HepG2 (cell line): ENCODE measurements around the gene MRPL42. TPM values are rescaled to one million over a fixed set of nuclear protein-coding genes. Genes with fewer than 3 reads are reported as not detected.

Experiments
- CENPX ChIP-seq: sonication (generic); formaldehyde crosslinking; IDR thresholded peaks from 2 replicates; pipeline ENCODE4 v1.9.0; 2021; ENCODE audit warnings: mild to moderate bottlenecking, missing genetic modification reagents, moderate library complexity
- FIP1L1 ChIP-seq: fragments of 200-400 bp; formaldehyde crosslinking; IDR thresholded peaks from 2 replicates; pipeline ENCODE4 v1.6.1; 2018; ENCODE audit warnings: low read depth, mild to moderate bottlenecking, low read length, moderate library complexity, borderline replicate concordance; ENCODE audit not compliant: insufficient read depth
- FOXP1 ChIP-seq, 2 experiments: fragments of 450-650 bp in 1 of 2; IDR thresholded peaks; 2 replicates each; pipeline ENCODE4 v1.6.1; 2017 to 2018; ENCODE audit warnings: antibody characterized with exemption in 1 of 2
- HOMEZ ChIP-seq: IDR thresholded peaks from 2 replicates; pipeline ENCODE4 v1.6.1; 2016; ENCODE audit warnings: low read depth
- KAT8 ChIP-seq: IDR thresholded peaks from 2 replicates; pipeline ENCODE4 v1.6.1; 2016; ENCODE audit warnings: missing genetic modification reagents, missing compliant biosample characterization
- KMT2B ChIP-seq: IDR thresholded peaks from 2 replicates; pipeline ENCODE4 v1.6.1; 2016; ENCODE audit warnings: missing genetic modification reagents, missing compliant biosample characterization
- PAF1 ChIP-seq: IDR thresholded peaks from 2 replicates; pipeline ENCODE4 v1.6.1; 2016; ENCODE audit warnings: missing genetic modification reagents, missing compliant biosample characterization
- SALL2 ChIP-seq: sonication (generic); formaldehyde crosslinking; IDR thresholded peaks from 2 replicates; pipeline ENCODE4 v1.8.1; 2023; ENCODE audit warnings: mild to moderate bottlenecking, missing genetic modification reagents, inconsistent platforms
- XRCC5 ChIP-seq: fragments of 200-400 bp; formaldehyde crosslinking; optimal IDR thresholded peaks from 2 replicates; pipeline ENCODE3; 2017; ENCODE audit warnings: mild to moderate bottlenecking, low read length
- YEATS2 ChIP-seq: sonication (generic); formaldehyde crosslinking; IDR thresholded peaks from 2 replicates; pipeline ENCODE4 v1.4.0; 2020; ENCODE audit warnings: missing genetic modification reagents, borderline replicate concordance
- ZNF143 ChIP-seq: sonication (generic); formaldehyde crosslinking; IDR thresholded peaks from 2 replicates; pipeline ENCODE4 v1.4.0; 2020; ENCODE audit warnings: missing genetic modification reagents
- ZNF337 ChIP-seq: sonication (generic); formaldehyde crosslinking; IDR thresholded peaks from 2 replicates; pipeline ENCODE4 v1.5.1; 2020; ENCODE audit warnings: missing genetic modification reagents, low read depth, mild to moderate bottlenecking, borderline replicate concordance
- ZNF770 ChIP-seq: sonication (generic); formaldehyde crosslinking; IDR thresholded peaks from 2 replicates; pipeline ENCODE4 v1.5.0; 2020; ENCODE audit warnings: mild to moderate bottlenecking, missing genetic modification reagents
- ZNF780A ChIP-seq: sonication (generic); formaldehyde crosslinking; IDR thresholded peaks from 2 replicates; pipeline ENCODE4 v1.8.0; 2022; ENCODE audit warnings: mild to moderate bottlenecking, missing genetic modification reagents, moderate library complexity
- ZSCAN21 ChIP-seq: sonication (generic); formaldehyde crosslinking; IDR thresholded peaks from 2 replicates; pipeline ENCODE4 v1.8.0; 2022; ENCODE audit warnings: mild to moderate bottlenecking, missing genetic modification reagents, moderate library complexity, borderline replicate concordance
- polyA plus RNA-seq, 8 experiments: library from polyadenylated mRNA; depleted of rRNA in 3 of 8; stranded (reverse) in 7 of 8; unstranded in 1 of 8; fragments of >200 nt; fragmentation: Illumina TruSeq in 4 of 8; extraction: Trizol in 4 of 8; gene quantifications; 2 replicates each; pipeline versions ENCODE4 v1.2.1 to v1.2.3, GENCODE V29; 2011 to 2016; ENCODE audit warnings: low read depth in 4 of 8, missing spikeins in 1 of 8, mixed read lengths in 1 of 8; ENCODE audit not compliant: insufficient read depth in 1 of 8
- total RNA-seq, 5 experiments: library from RNA; depleted of rRNA; stranded (reverse); fragments of >200 nt; fragmentation: Illumina TruSeq; extraction: Trizol; gene quantifications; 2 replicates each; pipeline ENCODE4 v1.2.3, GENCODE V29; 2016; ENCODE audit warnings: low read depth in 1 of 5
- TF ChIP-seq, protein P1 (sequence below): sonication (generic); formaldehyde crosslinking; IDR thresholded peaks from 2 replicates; pipeline ENCODE4 v1.4.0; 2020; ENCODE audit warnings: missing genetic modification reagents, low read depth, mild to moderate bottlenecking, borderline replicate concordance
- TF ChIP-seq, protein P2 (sequence below): sonication (generic); formaldehyde crosslinking; IDR thresholded peaks from 2 replicates; pipeline ENCODE4; 2020; ENCODE audit warnings: missing genetic modification reagents, mild to moderate bottlenecking, borderline replicate concordance

Gene MRPL42
- total and polyA plus RNA-seq, 2 of the 13 experiments (the other 11 are each of a cell fraction or from before 2014, with no cell fraction given), result 93.3 to 148 TPM

GRCh38 chr12:93441617-93442410, 25.5 kb upstream of the MRPL42 start, which contains the start of gene UBE2N (continued):
- TF ChIP-seq, protein P1, sequence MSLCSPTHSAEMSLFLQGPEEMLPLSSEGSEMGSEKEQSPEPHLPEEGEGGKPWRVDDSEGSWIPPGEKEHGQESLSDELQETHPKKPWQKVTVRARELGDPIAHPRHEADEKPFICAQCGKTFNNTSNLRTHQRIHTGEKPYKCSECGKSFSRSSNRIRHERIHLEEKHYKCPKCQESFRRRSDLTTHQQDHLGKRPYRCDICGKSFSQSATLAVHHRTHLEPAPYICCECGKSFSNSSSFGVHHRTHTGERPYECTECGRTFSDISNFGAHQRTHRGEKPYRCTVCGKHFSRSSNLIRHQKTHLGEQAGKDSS (CRISPR knock-in tag), result peak; percentile 86; the same call in 1 of the 2 replicates
- TF ChIP-seq KAT8 (CRISPR knock-in tag) (peak; percentile 81), SALL2 (CRISPR knock-in tag) (peak; percentile 84), ZNF780A (CRISPR knock-in tag) (no peak), ZNF770 (CRISPR knock-in tag) (peak; percentile 52; the same call in 1 of the 2 replicates), HOMEZ (CRISPR knock-in tag) (no peak), YEATS2 (CRISPR knock-in tag) (peak; percentile 83; the same call in 1 of the 2 replicates), KMT2B (CRISPR knock-in tag) (peak; percentile 89), PAF1 (CRISPR knock-in tag) (no peak), FIP1L1 (no peak), ZNF337 (CRISPR knock-in tag) (peak; percentile 50; the same call in 1 of the 2 replicates), CENPX (CRISPR knock-in tag) (no peak), ZNF143 (peak; percentile 96), FOXP1 (IDR thresholded peaks at IDR 0.05) (no peak), FOXP1 (CRISPR knock-in tag; IDR thresholded peaks at IDR 0.05) (no peak), XRCC5 (peak; percentile 24), ZSCAN21 (CRISPR knock-in tag) (peak; percentile 58; the same call in 1 of the 2 replicates)
- TF ChIP-seq, protein P2, sequence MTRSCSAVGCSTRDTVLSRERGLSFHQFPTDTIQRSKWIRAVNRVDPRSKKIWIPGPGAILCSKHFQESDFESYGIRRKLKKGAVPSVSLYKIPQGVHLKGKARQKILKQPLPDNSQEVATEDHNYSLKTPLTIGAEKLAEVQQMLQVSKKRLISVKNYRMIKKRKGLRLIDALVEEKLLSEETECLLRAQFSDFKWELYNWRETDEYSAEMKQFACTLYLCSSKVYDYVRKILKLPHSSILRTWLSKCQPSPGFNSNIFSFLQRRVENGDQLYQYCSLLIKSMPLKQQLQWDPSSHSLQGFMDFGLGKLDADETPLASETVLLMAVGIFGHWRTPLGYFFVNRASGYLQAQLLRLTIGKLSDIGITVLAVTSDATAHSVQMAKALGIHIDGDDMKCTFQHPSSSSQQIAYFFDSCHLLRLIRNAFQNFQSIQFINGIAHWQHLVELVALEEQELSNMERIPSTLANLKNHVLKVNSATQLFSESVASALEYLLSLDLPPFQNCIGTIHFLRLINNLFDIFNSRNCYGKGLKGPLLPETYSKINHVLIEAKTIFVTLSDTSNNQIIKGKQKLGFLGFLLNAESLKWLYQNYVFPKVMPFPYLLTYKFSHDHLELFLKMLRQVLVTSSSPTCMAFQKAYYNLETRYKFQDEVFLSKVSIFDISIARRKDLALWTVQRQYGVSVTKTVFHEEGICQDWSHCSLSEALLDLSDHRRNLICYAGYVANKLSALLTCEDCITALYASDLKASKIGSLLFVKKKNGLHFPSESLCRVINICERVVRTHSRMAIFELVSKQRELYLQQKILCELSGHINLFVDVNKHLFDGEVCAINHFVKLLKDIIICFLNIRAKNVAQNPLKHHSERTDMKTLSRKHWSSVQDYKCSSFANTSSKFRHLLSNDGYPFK (CRISPR knock-in tag), result peak; percentile 40; the same call in 1 of the 2 replicates
